KMS-11 (cell line): ENCODE measurements around the gene WIPF1.

Experiments used
- H2AFZ ChIP-seq: fragments of 200-600 bp; sonication (generic); 2 replicates; pipeline ENCODE4 v1.6.1; 2016; ENCODE audit warnings: antibody characterized with exemption, mixed run types, low read depth
- H3K27ac ChIP-seq: fragments of 200-600 bp; sonication (generic); 2 replicates; pipeline ENCODE4 v1.6.1; 2016; ENCODE audit warnings: mild to moderate bottlenecking, mixed run types
- H3K27me3 ChIP-seq: fragments of 200-600 bp; sonication (generic); 2 replicates; pipeline ENCODE4 v1.6.1; 2017; ENCODE audit warnings: mild to moderate bottlenecking, low read depth, mixed run types, moderate library complexity; ENCODE audit not compliant: insufficient read depth
- H3K36me3 ChIP-seq: fragments of 200-600 bp; sonication (generic); 2 replicates; pipeline ENCODE4 v1.6.1; 2017; ENCODE audit warnings: mild to moderate bottlenecking, mixed run types; ENCODE audit not compliant: insufficient read depth
- H3K4me1 ChIP-seq: fragments of 200-600 bp; sonication (generic); 2 replicates; pipeline ENCODE4 v1.6.1; 2016; ENCODE audit warnings: mild to moderate bottlenecking, low read depth, mixed run types; ENCODE audit not compliant: poor library complexity, severe bottlenecking
- H3K4me2 ChIP-seq: fragments of 200-600 bp; sonication (generic); 2 replicates; pipeline ENCODE4 v1.7.0; 2016; ENCODE audit warnings: mild to moderate bottlenecking, mixed run types
- H3K4me3 ChIP-seq: fragments of 200-600 bp; sonication (generic); IDR thresholded peaks from 2 replicates; pipeline ENCODE4 v1.6.1; 2017; ENCODE audit warnings: low read depth, low read length, mixed read lengths; ENCODE audit not compliant: insufficient read depth
- H3K79me2 ChIP-seq: fragments of 200-600 bp; sonication (generic); 2 replicates; pipeline ENCODE4 v1.6.1; 2016; ENCODE audit warnings: low read depth, mixed run types; ENCODE audit not compliant: insufficient read depth
- H3K9ac ChIP-seq: fragments of 200-600 bp; sonication (generic); 2 replicates; pipeline ENCODE4 v1.6.1; 2016; ENCODE audit warnings: mild to moderate bottlenecking, mixed run types
- H4K20me1 ChIP-seq: fragments of 200-600 bp; sonication (generic); 2 replicates; pipeline ENCODE4 v1.6.1; 2016; ENCODE audit warnings: mild to moderate bottlenecking, mixed run types; ENCODE audit not compliant: insufficient read depth
- CTCF ChIP-seq: fragments of 200-600 bp; sonication (generic); conservative IDR thresholded peaks from 2 replicates; pipeline ENCODE4 v1.6.1; 2017; ENCODE audit warnings: low read depth, mild to moderate bottlenecking, antibody characterized with exemption, low read length, moderate library complexity, mixed read lengths

Gene WIPF1

GRCh38 chr2:174630107-174630506 lies 32.5 kb upstream of the WIPF1 start:
- H3K27ac ChIP-seq: no peak overlapping the region
- H3K27me3 ChIP-seq: no peaks in the 10 kb centered on the region
- no peak for TF ChIP-seq CTCF
- H3K36me3 ChIP-seq: no peaks in the 10 kb centered on the region
- no peak overlapping the region for H2AFZ ChIP-seq
- H3K9ac ChIP-seq: no peak overlapping the region
- H3K4me2 ChIP-seq: no peak overlapping the region
- H3K79me2 ChIP-seq: peaks cover 17% of the 10 kb centered on the region
- H3K4me3 ChIP-seq: no peak overlapping the region
- H3K4me1 ChIP-seq: peaks cover 34% of the 10 kb centered on the region
- no peaks in the 10 kb centered on the region for H4K20me1 ChIP-seq

- no peaks in the 10 kb centered on the region for H3K36me3 ChIP-seq
- no peak overlapping the region for H2AFZ ChIP-seq
- no peak overlapping the region for H3K27ac ChIP-seq
- no peak for TF ChIP-seq CTCF
- H3K4me2 ChIP-seq: no peak overlapping the region
- peaks cover 17% of the 10 kb centered on the region for H3K79me2 ChIP-seq
- H3K9ac ChIP-seq: no peak overlapping the region
- no peaks in the 10 kb centered on the region for H4K20me1 ChIP-seq
- H3K27me3 ChIP-seq: no peaks in the 10 kb centered on the region
- peaks cover 28% of the 10 kb centered on the region for H3K4me1 ChIP-seq
- H3K4me3 ChIP-seq: no peak overlapping the region
These were observed 31.9 kb upstream of the WIPF1 start for GRCh38 chr2:174629506-174629905.

- H3K4me1 ChIP-seq: peaks cover 30% of the 10 kb centered on the region
- H3K79me2 ChIP-seq: peaks cover 17% of the 10 kb centered on the region
- no peak overlapping the region for H3K4me3 ChIP-seq
- no peak overlapping the region for H3K9ac ChIP-seq
- TF ChIP-seq CTCF: no peak
- no peaks in the 10 kb centered on the region for H3K27me3 ChIP-seq
- H2AFZ ChIP-seq: no peak overlapping the region
- H4K20me1 ChIP-seq: no peaks in the 10 kb centered on the region
- H3K27ac ChIP-seq: no peak overlapping the region
- no peak overlapping the region for H3K4me2 ChIP-seq
- no peaks in the 10 kb centered on the region for H3K36me3 ChIP-seq
These were observed 31.0 kb upstream of the WIPF1 start for GRCh38 chr2:174628528-174629169.

- Histone ChIP-seq H3K27me3 (no peaks in the 10 kb centered on the region), H3K4me1 (peaks cover 26% of the 10 kb centered on the region)
These were observed 29.6 kb upstream of the WIPF1 start for GRCh38 chr2:174627216-174627615.

More at GRCh38 chr2:174627216-174627615, 29.6 kb upstream of the WIPF1 start:
- no peak overlapping the region for H3K4me2 ChIP-seq
- no peak overlapping the region for H3K4me3 ChIP-seq
- no peak for TF ChIP-seq CTCF
- H3K27ac ChIP-seq: no peak overlapping the region
- H3K36me3 ChIP-seq: no peaks in the 10 kb centered on the region
- no peak overlapping the region for H2AFZ ChIP-seq
- H4K20me1 ChIP-seq: no peaks in the 10 kb centered on the region
- peaks cover 7% of the 10 kb centered on the region for H3K79me2 ChIP-seq
- H3K9ac ChIP-seq: no peak overlapping the region
